ENCODE measurements around the gene TJP1.

DNA sequence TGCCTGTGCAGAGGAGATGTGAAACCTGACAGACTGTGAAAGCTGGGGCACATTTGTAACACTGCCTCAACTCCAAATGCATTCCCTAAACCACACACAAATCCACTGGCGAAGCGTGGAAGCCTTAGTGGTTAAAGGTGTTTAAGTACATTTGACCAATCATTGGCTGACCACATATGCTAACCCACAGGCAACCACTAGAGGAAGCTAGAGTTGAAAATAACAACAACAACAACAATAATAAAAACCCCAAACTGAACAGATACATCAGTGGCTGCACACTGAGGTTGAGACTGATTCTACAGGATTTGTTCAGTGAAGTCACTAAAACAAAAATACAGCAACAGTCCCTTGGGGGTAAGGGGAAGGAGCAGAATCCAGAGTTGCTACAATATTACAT, 129.7 kb downstream of the TJP1 start:
- TF ChIP-seq, protein P1, sequence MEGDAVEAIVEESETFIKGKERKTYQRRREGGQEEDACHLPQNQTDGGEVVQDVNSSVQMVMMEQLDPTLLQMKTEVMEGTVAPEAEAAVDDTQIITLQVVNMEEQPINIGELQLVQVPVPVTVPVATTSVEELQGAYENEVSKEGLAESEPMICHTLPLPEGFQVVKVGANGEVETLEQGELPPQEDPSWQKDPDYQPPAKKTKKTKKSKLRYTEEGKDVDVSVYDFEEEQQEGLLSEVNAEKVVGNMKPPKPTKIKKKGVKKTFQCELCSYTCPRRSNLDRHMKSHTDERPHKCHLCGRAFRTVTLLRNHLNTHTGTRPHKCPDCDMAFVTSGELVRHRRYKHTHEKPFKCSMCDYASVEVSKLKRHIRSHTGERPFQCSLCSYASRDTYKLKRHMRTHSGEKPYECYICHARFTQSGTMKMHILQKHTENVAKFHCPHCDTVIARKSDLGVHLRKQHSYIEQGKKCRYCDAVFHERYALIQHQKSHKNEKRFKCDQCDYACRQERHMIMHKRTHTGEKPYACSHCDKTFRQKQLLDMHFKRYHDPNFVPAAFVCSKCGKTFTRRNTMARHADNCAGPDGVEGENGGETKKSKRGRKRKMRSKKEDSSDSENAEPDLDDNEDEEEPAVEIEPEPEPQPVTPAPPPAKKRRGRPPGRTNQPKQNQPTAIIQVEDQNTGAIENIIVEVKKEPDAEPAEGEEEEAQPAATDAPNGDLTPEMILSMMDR (conservative IDR thresholded peaks at IDR 0.05) = peak; percentile 42
- TF ChIP-seq EZH2 (IDR thresholded peaks at IDR 0.05; ENCODE audit: low read depth) = no peak

Measured in PC-9 (cell line).